ENCODE data around the gene CELSR1.

- TF ChIP-seq CTCF (IDR thresholded peaks at IDR 0.05) (no peak), EP300 (IDR thresholded peaks at IDR 0.05) (no peak), POLR2A (IDR thresholded peaks at IDR 0.05) (no peak)
Observed at GRCh38 chr22:46428171-46428570, 109.2 kb downstream of the CELSR1 start.

Measured in ovary (tissue), 3 donors.